GM21723 (cell line): ENCODE results near the gene TMEM18.

ENCODE experiments used
- ATAC-seq: cut with Tn5 transposase; IDR thresholded peaks from one replicate; pipeline ENCODE4 v1.9.1; 2021; ENCODE audit warnings: mild to moderate bottlenecking, moderate library complexity; ENCODE audit not compliant: unreplicated experiment

The TMEM18 gene

GRCh38 chr2:673615-674320, 3.4 kb downstream of the TMEM18 start:
- ATAC-seq: no peak

- ATAC-seq: no peak
These were observed 4.2 kb downstream of the TMEM18 start for GRCh38 chr2:673016-673415.

DNA sequence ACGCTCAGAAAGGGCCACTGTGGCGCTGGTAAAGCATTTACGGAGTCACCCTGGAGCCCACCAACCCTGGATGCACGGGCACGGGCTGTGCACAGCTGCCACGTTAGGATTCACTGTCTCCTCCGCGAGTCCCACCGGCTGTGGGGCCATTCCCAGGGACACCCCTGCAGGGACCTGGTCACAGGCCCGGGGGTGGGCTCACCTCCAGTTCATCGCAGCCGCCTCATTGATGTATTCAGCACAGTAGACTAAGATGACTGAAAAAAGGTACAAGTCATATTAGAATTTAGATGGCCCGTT, 4.7 kb downstream of the TMEM18 start:
- no peak for ATAC-seq

DNA sequence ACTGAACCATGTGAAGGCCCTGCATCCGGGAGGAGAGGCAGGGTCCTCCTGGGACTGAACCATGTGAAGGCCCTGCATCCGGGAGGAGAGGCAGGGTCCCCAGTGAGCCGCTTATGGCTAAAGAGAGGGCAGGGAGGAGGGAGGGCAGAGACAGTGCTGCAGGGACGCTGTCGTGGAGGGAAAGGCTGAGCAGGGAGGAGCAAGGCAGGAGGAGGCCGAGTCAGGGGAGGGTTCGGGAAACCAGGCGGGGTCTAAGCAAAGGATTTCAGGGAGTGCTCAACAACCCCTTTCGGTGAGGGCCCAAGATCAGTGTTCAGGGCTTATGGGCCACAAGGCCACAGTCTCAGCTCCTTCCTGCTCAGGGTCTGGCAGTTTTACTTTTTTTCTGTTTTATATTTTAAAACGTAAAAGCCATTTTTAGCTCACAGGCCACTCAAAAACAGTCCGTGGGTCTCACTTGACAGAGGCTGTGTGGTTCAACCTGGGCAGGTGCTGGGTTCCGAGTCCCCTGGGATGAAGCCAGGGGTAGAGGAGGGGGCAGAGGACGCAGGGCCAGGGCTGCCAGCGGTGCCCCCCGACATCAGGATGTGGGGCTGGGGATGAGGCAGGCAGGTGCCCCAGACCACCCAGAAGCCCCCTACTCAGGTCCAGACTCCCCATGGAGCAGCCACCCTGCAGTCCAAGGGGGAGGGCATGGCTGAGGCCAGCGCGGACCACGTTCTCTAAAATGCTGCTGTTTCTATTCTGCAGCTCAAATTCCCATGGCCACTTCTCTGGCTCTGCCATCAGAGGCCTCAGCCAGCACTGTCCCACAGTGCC, 5.2 kb downstream of the TMEM18 start:
- ATAC-seq: no peak

DNA sequence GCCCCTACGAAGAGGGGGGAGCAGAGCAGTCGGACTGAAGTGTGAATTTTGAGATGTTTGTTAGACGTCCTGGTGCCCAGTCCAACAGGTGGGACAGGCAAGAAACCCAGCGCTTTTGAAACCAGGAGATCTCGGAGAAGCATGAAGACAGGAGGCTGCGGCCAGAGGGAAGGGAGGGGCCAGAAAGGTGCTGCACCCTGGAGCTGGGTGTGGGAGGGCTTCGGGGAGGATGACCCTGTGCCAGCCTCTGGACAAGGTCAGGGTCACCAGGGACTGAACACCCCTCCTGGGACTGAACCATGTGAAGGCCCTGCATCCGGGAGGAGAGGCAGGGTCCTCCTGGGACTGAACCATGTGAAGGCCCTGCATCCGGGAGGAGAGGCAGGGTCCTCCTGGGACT, 6.1 kb downstream of the TMEM18 start:
- ATAC-seq: no peak

GRCh38 chr2:670637-671036, 6.6 kb downstream of the TMEM18 start:
- no peak for ATAC-seq

- ATAC-seq: no peak
These were observed 7.9 kb downstream of the TMEM18 start for GRCh38 chr2:669323-669722.

DNA sequence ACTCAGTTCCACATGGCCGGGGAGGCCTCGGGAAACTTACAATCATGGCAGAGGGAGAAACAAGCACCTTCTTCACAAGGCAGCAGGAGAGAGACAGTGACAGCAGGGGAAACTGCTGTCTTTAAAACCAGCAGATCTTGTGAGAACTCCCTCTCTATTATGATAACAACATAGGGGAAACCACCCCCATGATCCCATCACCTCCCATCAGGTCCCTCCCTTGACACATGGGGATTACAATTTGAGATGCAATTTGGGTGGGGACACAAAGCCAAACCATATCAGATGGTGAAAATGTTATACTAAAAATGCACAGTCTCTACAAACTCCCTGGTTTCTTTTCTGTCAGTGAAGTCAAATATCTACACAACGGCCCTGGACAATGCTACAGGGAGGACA, 9.2 kb downstream of the TMEM18 start:
- ATAC-seq: no peak

DNA sequence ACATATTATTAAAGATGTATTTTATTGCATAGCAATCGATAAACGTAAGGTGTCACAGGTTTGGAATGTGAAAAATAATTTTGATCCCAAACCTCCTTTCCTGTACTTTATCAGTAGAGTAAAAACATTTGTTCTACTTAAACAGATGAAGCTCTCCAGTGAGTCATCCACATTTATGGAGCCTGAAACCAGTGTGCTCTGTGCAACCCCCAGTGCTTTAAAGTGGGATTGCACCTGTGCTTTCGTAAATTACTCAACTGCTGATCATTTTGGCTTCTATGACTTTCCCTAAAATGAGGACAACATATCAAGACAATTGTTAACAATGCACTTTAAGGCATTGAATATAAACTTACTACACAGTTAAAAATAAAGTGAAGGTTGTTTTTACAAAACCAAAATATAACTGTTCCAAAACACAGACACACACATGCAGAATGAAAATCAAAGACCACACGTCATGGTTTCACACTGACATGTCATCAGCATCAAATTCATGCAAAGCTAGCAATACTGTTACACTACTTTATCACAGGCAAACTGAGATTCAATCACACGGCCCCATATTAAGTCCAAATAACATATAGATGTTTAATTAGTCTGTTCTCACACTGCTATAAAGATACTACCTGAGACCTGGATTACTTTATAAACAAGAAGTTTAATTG, 9.7 kb downstream of the TMEM18 start:
- no peak for ATAC-seq

DNA sequence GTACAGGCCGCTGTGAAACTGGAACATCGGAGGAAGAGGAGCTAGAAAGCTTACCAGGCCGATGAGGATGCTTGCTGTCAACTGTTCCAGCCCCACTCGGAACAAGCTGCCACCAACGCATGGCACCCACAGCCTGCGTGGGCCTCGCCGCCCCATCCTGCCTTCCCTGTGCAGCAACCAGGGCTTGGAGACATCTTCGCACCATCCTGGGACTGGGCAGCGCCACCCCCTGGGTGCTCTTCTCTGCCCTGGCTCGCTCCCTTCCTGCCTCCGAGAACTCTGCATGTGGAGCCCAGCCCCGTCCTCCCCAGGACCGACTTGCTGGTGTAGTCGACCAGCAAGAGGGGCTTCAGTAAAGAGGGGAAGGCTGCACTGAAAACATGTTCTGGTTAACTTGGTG, 10.8 kb downstream of the TMEM18 start:
- ATAC-seq: no peak

GRCh38 chr2:665340-666073, 11.7 kb downstream of the TMEM18 start:
- ATAC-seq: no peak

DNA sequence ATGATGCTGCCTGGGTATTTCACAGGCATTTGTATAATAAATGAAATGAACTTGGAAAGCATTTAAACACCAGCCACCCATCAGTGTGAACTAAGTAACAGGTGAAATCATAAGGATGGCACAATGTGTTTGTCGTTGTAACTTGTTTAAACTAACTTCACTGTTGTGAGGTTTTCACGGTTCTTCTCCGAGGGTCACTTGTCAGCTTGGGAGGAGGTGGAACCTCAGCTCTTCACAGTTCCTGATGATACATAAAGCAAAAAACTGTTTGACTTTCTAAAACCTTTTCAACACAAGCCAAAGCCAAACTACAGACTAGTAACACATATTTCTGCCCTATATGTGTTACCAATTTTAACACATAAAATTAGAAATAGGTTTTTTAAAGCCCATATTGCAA, 13.1 kb downstream of the TMEM18 start:
- ATAC-seq: no peak

DNA sequence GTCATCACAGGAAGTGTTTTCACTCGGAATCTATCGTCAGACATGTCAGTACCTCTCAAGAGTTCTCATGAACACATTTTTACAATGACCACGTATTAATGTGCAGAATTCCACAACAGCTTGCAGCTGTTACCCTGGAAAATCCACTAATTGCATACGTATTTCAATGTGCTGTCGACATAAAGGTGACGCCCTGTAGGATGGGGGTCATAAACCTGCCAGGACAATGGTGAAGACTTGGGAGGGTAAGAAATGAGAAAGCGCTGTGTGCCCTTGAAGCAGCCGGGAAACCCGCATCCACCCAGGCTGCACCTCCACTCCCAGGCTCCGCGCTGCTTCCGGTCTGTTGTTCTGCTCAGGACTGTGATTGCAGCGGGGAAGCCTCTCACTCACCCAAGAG, 14.0 kb downstream of the TMEM18 start:
- ATAC-seq: no peak

DNA sequence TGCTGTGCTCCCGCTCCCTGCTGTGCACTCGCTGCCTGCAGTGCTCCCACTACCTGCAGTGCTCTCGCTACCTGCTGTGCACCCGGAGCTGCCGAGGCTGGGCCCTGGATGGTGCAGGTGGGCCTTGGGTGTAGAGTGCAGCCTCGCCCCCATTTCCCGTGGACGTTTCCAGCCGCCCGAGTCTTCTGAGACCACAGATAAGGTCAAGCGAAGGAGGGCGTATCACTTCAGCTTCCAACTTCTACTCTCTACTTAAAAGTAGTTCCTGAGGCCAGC, 15.9 kb downstream of the TMEM18 start:
- ATAC-seq: no peak

DNA sequence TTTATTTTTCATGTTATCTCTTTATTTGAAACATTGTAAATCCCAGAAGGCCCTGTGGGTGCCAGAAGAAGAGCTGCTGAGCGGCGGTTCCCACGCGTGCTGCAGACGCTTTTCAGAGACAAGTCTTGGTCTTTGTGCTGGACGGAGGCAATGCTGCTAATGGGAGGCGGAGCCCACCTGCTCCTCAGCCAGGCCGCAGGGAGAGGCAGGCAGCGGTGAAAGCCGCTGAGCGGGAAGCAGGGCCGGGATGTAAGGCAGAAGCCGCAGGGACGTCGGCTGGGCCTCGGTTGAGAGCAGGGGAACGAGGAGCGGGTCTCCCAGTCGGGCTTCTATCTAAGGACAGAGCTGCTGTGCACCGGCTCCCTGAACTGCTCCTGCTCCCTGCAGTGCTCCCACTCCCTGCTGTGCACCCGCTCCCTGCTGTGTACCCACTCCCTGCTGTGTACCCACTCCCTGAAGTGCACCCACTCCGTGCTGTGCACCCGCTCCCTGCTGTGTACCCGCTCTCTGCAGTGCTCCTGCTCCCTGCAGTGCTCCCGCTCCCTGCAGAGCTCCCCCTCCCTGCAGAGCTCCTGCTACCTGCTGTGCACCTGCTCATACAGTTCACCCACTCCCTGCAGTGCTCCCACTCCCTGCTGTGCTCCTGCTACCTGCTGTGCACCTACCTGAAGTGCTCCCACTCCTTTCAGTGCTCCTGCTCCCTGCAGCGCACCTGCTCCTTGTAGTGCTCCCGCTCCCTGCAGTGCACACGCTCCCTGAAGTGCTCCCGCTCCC, 16.4 kb downstream of the TMEM18 start:
- ATAC-seq: no peak

DNA sequence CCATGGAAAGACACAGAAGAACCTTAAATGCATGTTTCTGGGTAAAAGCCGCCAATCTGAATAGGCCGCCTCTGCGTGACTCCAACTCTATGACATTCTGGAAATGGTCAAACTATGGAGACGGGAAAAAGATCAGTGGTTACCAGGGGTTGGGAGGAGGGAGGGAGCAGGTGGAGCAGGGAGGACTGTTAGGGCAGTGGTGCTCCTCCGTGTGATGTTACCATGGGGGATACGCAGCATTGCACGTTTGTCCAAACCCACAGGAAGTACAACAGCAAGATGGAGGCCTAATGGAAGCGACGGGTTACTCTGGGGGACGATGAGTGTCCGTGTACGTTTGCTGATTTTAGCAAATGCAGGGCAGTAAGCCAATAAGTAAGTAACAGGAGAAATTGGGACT, 17.2 kb downstream of the TMEM18 start:
- no peak for ATAC-seq

DNA sequence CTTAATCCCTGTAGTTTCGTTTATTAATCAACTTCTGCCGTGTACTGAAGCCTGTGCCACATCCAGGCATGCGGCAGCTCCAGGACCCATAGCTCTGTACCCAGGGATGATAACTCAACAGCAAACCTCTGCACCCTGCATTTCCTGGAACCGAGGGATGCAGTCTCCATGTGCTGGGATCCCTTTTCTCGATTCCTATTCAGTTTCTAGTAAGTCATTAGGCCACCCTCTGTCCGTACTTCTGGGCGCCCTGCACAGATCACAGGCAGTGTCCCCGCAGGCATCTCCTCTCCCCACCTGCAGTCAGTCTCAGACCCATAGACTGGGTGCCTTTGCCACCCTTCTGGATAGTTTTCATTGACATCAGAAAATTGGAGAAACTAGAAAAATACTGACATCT, 18.8 kb downstream of the TMEM18 start:
- no peak for ATAC-seq

DNA sequence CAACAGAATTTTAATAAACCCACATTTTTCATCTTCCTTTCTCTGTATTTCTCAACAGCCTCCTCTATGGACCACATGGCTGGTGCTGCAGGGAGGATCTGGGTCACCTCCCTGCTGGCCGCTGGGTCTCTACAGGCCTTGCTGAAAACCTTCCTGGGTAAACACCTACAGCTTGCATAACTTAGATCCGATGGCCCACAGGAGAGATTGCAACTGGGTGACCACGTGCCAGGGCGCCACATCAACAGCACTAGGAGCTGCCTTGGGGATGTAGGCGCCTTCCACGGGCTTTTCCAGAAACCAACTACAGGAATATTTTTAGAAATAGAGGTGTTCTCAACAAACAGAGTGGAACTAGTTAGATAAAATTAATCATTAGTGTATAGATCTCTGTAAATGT, 19.4 kb downstream of the TMEM18 start:
- ATAC-seq: no peak

GRCh38 chr2:656676-657075, 20.5 kb downstream of the TMEM18 start:
- ATAC-seq: no peak

- no peak for ATAC-seq
These were observed 21.6 kb downstream of the TMEM18 start for GRCh38 chr2:655626-656025.

DNA sequence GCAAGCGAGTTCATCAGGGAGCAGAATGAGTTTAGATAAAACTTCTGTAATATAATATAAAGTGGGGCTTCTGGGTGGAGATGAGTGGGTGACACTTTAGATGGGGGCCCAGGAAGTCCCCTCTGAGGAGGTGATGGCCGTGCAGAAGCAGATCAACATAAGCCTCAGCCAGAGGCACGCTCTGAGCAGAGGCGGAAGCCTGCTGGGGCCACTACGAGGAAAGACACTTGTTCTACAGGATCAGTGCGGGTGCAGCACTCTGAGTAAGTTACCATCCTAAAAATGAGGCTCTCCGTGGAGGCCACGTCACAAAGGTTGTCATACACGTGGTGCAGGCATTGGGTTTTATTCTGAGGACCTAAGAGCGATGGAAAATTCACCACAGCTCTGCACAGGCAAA, 22.3 kb downstream of the TMEM18 start:
- no peak for ATAC-seq
